DOHH2 (cell line): Measurements from ENCODE around the gene RNF175.

ENCODE experiments used
- CTCF ChIP-seq: fragments of 200-600 bp; sonication (generic); IDR thresholded peaks from one replicate; pipeline ENCODE4 v1.5.1; 2014; ENCODE audit warnings: antibody characterized with exemption, mild to moderate bottlenecking, low read depth, low read length; ENCODE audit not compliant: poor library complexity, severe bottlenecking
- EZH2phosphoT487 ChIP-seq: fragments of 200-600 bp; sonication (generic); IDR thresholded peaks from 2 replicates; pipeline ENCODE4 v1.6.1; 2017; ENCODE audit warnings: borderline replicate concordance, mild to moderate bottlenecking, antibody characterized with exemption, low read length, moderate library complexity, mixed read lengths

- TF ChIP-seq CTCF (no peak), EZH2phosphoT487 (no peak)
These were observed 46.2 kb upstream of the RNF175 start for GRCh38 chr4:153806073-153806472.
